ENCODE measurements around the gene CHRND.

DNA sequence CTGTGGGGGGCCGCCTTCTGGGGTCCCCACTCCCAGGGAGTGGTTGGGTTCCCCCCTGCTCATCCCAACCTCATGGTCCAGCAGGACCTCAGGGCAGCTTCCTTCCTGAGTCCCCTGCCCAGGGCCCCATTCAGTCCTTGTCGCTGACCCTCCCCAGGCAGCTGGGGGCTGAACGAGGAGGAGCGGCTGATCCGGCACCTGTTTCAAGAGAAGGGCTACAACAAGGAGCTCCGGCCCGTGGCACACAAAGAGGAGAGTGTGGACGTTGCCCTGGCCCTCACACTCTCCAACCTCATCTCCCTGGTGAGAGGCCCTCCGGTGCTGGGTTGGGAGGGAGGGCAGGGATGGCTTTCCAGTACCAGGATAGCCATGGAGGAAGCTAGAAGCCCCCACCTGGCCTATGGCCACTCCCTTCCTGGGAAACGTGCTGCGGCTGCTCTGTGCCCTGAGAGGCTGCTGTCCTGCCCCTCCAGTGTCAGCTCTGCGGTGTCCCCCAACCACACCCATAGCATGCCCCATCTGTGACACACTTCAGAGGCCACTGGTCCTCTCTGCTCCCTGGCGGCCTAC lies 497 bp downstream of the CHRND start:
- TF ChIP-seq CREB1 (IDR thresholded peaks at IDR 0.05; ENCODE audit: low read depth) = no peak
- no peak for TF ChIP-seq RAD21 (IDR thresholded peaks at IDR 0.05; ENCODE audit: low read depth)
- TF ChIP-seq TEAD4 (IDR thresholded peaks at IDR 0.05) = no peak
- no peak for TF ChIP-seq TCF12 (IDR thresholded peaks at IDR 0.05; ENCODE audit: low read depth)
- TF ChIP-seq, protein P1, sequence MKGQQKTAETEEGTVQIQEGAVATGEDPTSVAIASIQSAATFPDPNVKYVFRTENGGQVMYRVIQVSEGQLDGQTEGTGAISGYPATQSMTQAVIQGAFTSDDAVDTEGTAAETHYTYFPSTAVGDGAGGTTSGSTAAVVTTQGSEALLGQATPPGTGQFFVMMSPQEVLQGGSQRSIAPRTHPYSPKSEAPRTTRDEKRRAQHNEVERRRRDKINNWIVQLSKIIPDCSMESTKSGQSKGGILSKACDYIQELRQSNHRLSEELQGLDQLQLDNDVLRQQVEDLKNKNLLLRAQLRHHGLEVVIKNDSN (IDR thresholded peaks at IDR 0.05) = no peak
- TF ChIP-seq, protein P2, sequence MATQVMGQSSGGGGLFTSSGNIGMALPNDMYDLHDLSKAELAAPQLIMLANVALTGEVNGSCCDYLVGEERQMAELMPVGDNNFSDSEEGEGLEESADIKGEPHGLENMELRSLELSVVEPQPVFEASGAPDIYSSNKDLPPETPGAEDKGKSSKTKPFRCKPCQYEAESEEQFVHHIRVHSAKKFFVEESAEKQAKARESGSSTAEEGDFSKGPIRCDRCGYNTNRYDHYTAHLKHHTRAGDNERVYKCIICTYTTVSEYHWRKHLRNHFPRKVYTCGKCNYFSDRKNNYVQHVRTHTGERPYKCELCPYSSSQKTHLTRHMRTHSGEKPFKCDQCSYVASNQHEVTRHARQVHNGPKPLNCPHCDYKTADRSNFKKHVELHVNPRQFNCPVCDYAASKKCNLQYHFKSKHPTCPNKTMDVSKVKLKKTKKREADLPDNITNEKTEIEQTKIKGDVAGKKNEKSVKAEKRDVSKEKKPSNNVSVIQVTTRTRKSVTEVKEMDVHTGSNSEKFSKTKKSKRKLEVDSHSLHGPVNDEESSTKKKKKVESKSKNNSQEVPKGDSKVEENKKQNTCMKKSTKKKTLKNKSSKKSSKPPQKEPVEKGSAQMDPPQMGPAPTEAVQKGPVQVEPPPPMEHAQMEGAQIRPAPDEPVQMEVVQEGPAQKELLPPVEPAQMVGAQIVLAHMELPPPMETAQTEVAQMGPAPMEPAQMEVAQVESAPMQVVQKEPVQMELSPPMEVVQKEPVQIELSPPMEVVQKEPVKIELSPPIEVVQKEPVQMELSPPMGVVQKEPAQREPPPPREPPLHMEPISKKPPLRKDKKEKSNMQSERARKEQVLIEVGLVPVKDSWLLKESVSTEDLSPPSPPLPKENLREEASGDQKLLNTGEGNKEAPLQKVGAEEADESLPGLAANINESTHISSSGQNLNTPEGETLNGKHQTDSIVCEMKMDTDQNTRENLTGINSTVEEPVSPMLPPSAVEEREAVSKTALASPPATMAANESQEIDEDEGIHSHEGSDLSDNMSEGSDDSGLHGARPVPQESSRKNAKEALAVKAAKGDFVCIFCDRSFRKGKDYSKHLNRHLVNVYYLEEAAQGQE (IDR thresholded peaks at IDR 0.05; ENCODE audit: low read depth) = no peak
- no peak for TF ChIP-seq TAF1 (IDR thresholded peaks at IDR 0.05; ENCODE audit: low read depth)
- no peak for TF ChIP-seq NFIC (IDR thresholded peaks at IDR 0.05)
- TF ChIP-seq, protein P3, sequence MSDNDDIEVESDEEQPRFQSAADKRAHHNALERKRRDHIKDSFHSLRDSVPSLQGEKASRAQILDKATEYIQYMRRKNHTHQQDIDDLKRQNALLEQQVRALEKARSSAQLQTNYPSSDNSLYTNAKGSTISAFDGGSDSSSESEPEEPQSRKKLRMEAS (IDR thresholded peaks at IDR 0.05) = no peak
- TF ChIP-seq EP300 (IDR thresholded peaks at IDR 0.05; ENCODE audit: borderline replicate concordance) = no peak
- TF ChIP-seq YY1 (IDR thresholded peaks at IDR 0.05; ENCODE audit: low read depth) = no peak
- no peak for TF ChIP-seq CEBPB (IDR thresholded peaks at IDR 0.05)
